Hindlimb muscle (tissue), 1 donor: ENCODE results near the gene CEP112. TPM values are rescaled to one million over a fixed set of nuclear protein-coding genes. Genes with fewer than 3 reads are reported as not detected.

Experiments
- DNase-seq: peaks from one replicate; pipeline ENCODE4 v3.0.0-alpha.2; 2013
- polyA plus RNA-seq: library from polyadenylated mRNA; unstranded; fragments of 120-200 nt; gene quantifications from one replicate; pipeline ENCODE4 v1.2.1, GENCODE V29; 2013; ENCODE audit not compliant: insufficient read length

CEP112 gene
- 14.8 TPM for polyA plus RNA-seq

DNA sequence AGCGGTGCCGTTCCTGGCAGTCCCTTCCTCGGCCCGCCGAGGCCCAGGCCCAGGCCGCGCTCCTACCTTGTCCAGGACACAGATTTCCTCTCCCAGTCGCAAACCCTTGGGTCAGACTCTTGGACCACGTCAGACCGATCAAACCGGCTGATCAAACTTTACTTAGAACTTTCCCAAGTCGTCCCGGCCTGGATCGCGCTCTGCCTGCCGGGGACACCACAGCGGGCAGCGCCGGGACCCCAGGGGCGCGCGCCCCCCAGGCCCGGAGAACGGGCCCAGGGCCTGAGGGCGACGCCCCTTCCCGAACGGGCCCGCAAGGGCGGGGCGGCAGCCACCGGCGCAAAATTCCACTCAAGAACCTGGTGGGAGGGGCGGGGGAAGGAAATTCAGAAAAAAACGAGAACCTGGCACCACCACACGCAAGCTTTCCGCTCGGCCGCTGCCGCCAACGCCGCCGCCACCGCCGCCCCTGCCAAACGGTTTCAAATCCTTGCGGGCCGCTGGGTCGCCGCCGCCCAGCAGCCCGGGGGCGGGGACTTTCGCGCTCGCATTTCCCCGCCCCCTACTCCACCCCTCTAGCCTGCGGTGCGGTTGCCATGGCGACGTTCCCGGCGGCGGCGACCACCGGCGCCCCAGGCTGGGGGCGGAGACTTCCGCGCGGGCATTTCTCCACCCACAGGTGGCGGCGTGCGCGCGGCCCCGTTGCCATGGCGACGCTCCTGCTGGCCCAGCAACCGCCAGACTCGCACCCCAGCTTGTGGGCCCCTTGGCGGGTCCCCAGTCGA, at the start of gene CEP112:
TSS of gene CEP112 (minus strand) at position 541 of the 785 bp plus-strand sequence.
- peak; percentile 84 for DNase-seq

DNA sequence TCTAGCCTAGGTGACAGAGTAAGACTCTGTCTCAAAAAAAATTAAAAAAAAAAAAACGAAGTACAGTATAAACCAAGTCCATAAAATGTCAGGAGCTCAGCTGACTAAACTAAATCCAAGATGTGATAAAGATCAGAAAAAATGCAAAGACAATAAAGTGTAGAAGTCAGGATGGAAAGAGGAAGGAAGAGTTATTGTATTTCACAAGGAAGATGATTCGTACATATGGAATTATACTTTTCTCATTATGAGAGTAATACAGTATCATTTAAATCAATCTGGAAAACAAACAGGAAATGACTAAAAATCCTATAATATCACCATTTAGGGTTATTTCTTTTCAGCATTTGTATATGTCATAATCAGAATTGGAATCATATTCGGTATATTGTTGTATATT, 48.7 kb upstream of the CEP112 start:
- DNase-seq = no peak

GRCh38 chr17:66240013-66240412, 48.1 kb upstream of the CEP112 start:
- DNase-seq = no peak

- no peak for DNase-seq
These were observed 43.6 kb upstream of the CEP112 start for GRCh38 chr17:66235377-66235994.

DNA sequence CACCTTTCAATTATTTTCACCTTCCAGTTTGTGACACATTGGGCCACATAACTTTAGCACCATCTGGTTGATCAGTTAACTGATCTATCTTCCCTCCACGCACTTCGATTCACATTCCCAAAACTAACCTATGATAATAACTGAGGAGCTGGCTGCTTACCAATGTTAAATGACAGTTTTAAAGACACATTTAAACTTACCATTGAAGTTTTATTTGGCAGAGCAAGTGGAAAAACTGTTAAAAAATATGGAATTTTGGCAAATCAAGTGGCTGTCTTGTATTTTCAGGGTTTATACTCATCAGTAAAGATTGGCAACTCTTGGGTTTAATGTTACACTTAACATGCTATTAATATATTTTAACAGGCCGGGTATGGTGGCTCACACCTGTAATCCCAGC, 42.7 kb upstream of the CEP112 start:
- no peak for DNase-seq

- DNase-seq = no peak
These were observed 41.3 kb upstream of the CEP112 start for GRCh38 chr17:66233023-66233753.

GRCh38 chr17:66230922-66231591, 39.1 kb upstream of the CEP112 start:
- no peak for DNase-seq

- no peak for DNase-seq
These were observed 38.0 kb upstream of the CEP112 start for GRCh38 chr17:66229783-66230538.

- no peak for DNase-seq
These were observed 37.2 kb upstream of the CEP112 start, which contains the start of gene APOH for GRCh38 chr17:66228887-66229782. Gene APOH (minus strand): TSS chr17:66229415. CDS start chr17:66229379, 36 bp downstream.

- DNase-seq = no peak
These were observed 35.5 kb upstream of the CEP112 start for GRCh38 chr17:66227212-66228045.

DNA sequence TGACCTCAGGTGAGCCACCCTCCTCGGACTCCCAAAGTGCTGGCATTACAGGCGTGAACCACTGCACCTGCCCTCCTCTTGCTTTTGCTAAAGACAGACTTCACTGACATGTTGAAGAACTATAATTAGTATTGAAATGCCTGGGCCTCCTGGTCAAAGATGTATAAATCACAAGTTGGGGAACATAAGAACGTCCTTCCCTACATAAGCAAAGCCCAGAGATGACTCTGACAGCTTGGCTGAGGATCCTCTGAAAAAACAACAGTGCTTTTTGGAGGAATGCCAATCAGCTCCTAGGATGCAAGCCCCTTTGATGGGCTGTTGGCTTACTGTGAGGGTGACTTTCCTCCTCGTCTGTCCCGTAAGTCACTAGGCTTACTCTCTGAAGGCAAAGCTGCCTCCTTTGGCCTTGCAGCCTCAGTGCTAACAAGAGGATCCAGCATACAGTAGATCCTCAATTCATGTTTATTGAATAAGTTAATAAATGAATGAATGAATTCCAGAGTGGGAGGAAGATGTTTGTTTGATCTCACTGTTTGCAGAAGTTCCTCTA, 30.9 kb upstream of the CEP112 start:
- no peak for DNase-seq

DNA sequence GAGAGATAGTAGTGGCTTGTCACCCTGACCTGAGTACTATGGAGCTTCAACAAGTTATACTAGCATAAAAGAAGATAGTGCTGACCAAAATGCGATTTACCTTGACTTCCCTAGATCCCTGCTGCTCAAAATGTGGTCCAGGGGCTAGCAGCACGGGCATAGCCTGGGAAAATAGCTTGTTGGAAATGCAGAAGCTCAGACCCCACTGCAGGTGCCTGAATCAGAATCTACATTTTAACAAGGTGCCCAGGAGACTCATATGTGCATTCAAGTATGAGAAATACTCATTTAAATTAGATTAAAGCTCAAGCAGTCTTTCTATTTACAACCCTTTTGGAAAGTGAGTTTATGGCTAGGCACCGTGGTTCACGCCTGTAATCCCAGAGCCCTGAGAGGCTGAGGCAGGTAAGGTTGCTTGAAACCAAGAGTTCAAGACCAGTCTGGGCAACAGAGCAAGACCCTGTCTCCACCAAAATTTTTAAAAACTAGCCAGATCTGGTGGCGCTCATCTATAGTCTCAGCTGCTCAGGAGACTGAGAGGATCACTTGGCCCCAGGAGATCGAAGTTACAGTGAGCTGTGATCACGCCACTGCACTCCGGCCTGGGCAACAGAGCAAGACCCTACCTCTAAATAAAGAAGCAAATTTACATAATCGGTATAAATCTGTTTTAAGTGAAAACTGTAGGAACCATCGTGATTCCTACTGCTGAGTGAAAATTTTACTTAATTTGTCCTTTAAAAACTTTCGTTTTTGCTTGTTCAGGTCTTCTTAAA, 30.0 kb upstream of the CEP112 start:
- no peak for DNase-seq

- no peak for DNase-seq
These were observed 29.4 kb upstream of the CEP112 start for GRCh38 chr17:66221343-66221742.

DNA sequence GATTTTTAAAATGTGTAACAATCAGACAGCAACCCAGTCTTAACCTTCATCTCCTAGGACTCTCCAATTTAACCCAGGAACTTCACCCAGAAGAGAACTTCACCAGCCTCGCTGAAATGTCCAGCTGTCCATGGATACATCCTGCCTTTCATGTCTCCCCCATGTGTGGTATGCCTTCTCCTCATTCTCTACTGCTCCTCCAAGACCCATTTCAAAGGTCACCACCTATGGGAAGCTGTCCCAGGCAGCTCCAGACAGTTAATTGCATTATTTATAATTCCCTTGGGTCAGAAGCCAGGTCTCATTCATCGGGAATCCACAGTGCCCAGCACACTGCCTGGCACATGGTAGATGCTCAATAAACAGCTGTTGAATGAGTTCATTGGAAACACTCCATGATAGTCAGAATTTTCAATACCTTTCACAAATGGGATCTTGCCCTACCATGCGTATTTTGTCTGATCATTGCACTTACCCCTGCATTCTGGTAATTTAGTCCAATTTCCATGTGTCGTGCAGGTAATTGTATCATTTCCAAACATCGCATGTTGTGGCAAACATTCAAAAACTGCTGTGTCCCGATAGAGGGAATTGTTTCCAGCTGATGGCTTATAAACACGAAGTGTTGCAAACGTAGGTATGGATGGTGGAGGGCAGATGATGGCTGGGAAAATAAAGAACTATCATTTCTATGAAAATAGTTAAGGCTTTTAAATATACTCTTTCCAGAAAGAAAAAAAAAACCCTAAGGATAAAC, 28.3 kb upstream of the CEP112 start:
- DNase-seq = no peak

DNA sequence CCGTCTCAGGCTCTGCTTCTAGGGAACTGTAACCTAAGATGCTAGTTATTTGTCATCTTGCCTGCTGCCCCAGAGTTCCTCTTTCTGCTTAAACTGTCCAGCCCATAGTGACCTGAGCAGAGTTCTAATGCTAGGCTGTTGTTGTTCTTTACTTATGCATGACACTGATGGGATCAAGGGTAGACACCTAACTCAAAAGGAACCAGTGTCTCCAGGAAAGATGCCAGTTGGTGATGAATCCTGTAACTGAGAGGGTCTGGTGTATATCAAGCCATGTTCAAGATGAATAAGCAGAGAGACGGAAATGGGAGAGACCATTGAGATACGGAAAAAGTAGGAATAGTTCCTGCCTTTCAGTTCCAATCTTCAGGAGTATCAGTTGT, 23.6 kb upstream of the CEP112 start:
- DNase-seq = no peak

GRCh38 chr17:66214884-66215528, 23.1 kb upstream of the CEP112 start:
- DNase-seq = no peak

GRCh38 chr17:66211047-66211810, 19.3 kb upstream of the CEP112 start:
- DNase-seq = no peak
